ENCODE results near the gene TMEM163. TPM values are rescaled to one million over a fixed set of nuclear protein-coding genes. Genes with fewer than 3 reads are reported as not detected.

TMEM163 gene
- total RNA-seq, 1 donor = not detected

GRCh38 chr2:134420920-134421319 is 297.9 kb downstream of the TMEM163 start:
- no peak for TF ChIP-seq CTCF (IDR thresholded peaks at IDR 0.05; ENCODE audit: insufficient read depth, low read depth, low read length)
- no peak for DNase-seq (ENCODE audit: low read depth)
- H3K4me3 ChIP-seq (ENCODE audit: low read depth, low read length) = no peak overlapping the region

GRCh38 chr2:134420259-134420658 is 298.5 kb downstream of the TMEM163 start:
- DNase-seq (ENCODE audit: low read depth) = no peak
- TF ChIP-seq CTCF (IDR thresholded peaks at IDR 0.05; ENCODE audit: insufficient read depth, low read depth, low read length) = no peak
- H3K4me3 ChIP-seq (ENCODE audit: low read depth, low read length) = no peak overlapping the region

GRCh38 chr2:134417968-134418582 is 300.7 kb downstream of the TMEM163 start:
- no peak overlapping the region for H3K4me3 ChIP-seq (ENCODE audit: low read depth, low read length)
- TF ChIP-seq CTCF (IDR thresholded peaks at IDR 0.05; ENCODE audit: insufficient read depth, low read depth, low read length) = no peak
- no peak for DNase-seq (ENCODE audit: low read depth)

GRCh38 chr2:134416637-134417036 is 302.2 kb downstream of the TMEM163 start:
- H3K4me3 ChIP-seq (ENCODE audit: low read depth, low read length) = no peak overlapping the region
- no peak for DNase-seq (ENCODE audit: low read depth)
- no peak for TF ChIP-seq CTCF (IDR thresholded peaks at IDR 0.05; ENCODE audit: insufficient read depth, low read depth, low read length)

- no peak for TF ChIP-seq CTCF (IDR thresholded peaks at IDR 0.05; ENCODE audit: insufficient read depth, low read depth, low read length)
- no peak overlapping the region for H3K4me3 ChIP-seq (ENCODE audit: low read depth, low read length)
- DNase-seq (ENCODE audit: low read depth) = no peak
These were observed 302.8 kb downstream of the TMEM163 start for GRCh38 chr2:134416018-134416417.

GRCh38 chr2:134413912-134414311 is 304.9 kb downstream of the TMEM163 start:
- no peak for TF ChIP-seq CTCF (IDR thresholded peaks at IDR 0.05; ENCODE audit: insufficient read depth, low read depth, low read length)
- H3K4me3 ChIP-seq (ENCODE audit: low read depth, low read length) = no peak overlapping the region
- DNase-seq (ENCODE audit: low read depth) = no peak

- no peak for TF ChIP-seq CTCF (IDR thresholded peaks at IDR 0.05; ENCODE audit: insufficient read depth, low read depth, low read length)
- peak; percentile 66 for DNase-seq (ENCODE audit: low read depth)
- no peak overlapping the region for H3K4me3 ChIP-seq (ENCODE audit: low read depth, low read length)
These were observed 305.4 kb downstream of the TMEM163 start for GRCh38 chr2:134413430-134413829.
